ENCODE measurements around the gene FHIT.

FHIT gene

GRCh38 chr3:60190073-60190472, 1061.2 kb downstream of the FHIT start:
- TF ChIP-seq CTCF (IDR thresholded peaks at IDR 0.05; ENCODE audit: low read depth, low read length, missing control alignments), result no peak
- in situ Hi-C loops (cut with HindIII; ENCODE audit: low pct_ligation_motif_present, low sequenced_read_pairs), result no loop called here
- Histone ChIP-seq H3K27me3 (replicated peaks) (no peaks in the 10 kb centered on the region), H3K4me3 (ENCODE audit: low read depth, low read length) (no peak overlapping the region), H3K27ac (no peak overlapping the region), H3K36me3 (replicated peaks) (no peaks in the 10 kb centered on the region)
- no peak for DNase-seq

DNA sequence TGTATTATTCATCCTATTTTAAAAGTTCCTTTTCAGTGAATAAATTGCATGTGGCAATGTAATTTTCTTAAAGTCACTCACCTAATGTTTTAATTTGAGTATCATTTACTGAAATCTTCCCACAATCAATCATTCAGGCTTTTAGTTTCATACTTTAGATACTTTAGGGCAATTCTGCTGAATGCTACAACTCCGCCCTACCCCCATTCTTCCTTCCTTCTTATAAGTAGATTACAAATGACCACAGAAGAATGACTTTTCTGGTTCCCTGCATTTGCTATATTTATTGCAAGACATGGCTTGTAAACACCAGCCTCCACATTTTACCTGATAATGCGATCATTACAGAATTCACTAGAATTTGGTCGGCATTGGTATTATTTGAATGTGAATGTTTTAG, 1061.9 kb downstream of the FHIT start:
- no peak for TF ChIP-seq CTCF (IDR thresholded peaks at IDR 0.05; ENCODE audit: low read depth, low read length, missing control alignments)
- no peak for DNase-seq
- H3K4me3 ChIP-seq (ENCODE audit: low read depth, low read length), result no peak overlapping the region
- H3K27ac ChIP-seq, result no peak overlapping the region
- H3K36me3 ChIP-seq (replicated peaks), result no peaks in the 10 kb centered on the region
- H3K27me3 ChIP-seq (replicated peaks), result no peaks in the 10 kb centered on the region
- in situ Hi-C loops (cut with HindIII; ENCODE audit: low pct_ligation_motif_present, low sequenced_read_pairs), result no loop called here

DNA sequence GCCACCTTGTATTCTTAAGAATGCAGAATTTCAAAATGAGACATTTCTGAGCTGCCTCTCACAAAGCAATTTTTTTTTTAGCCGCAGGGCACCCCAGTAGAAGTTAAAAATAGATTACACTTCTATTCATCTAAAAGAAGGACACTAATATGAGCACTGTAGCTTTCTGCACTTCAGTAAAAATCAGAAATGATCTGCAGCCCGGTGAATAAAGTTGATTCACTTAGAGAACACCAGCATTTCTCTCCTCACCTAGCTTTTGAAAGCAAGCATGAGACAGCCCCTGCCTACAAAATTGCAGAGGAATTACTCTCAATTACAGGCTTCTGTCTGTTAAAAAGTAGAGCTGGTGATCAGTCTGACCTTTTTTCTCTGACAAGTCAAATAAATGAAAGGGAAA, 1062.4 kb downstream of the FHIT start:
- H3K4me3 ChIP-seq (ENCODE audit: low read depth, low read length), result no peak overlapping the region
- no peak for DNase-seq
- no peak for TF ChIP-seq CTCF (IDR thresholded peaks at IDR 0.05; ENCODE audit: low read depth, low read length, missing control alignments)
- H3K27me3 ChIP-seq (replicated peaks), result no peaks in the 10 kb centered on the region
- in situ Hi-C loops (cut with HindIII; ENCODE audit: low pct_ligation_motif_present, low sequenced_read_pairs), result no loop called here
- H3K36me3 ChIP-seq (replicated peaks), result no peaks in the 10 kb centered on the region
- no peak overlapping the region for H3K27ac ChIP-seq

DNA sequence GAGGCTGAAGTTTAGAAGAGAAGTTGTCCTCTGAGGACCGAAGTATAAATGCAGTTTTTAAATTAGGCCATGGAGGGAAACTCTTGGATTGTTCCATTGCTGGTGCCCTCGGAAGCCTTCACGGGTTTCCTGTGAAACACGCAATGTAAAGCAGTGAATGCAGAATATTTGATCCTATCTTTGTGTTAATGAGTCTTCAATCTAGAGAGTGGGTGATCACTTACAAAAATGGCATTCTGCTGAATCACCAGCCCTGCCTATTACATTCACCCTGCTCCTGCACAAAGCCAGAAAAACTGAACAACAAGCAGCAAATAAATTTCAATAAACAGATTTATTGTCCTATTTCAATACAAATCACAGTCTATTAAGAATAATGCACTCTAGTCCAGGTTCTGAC, 1063.9 kb downstream of the FHIT start:
- TF ChIP-seq CTCF (IDR thresholded peaks at IDR 0.05; ENCODE audit: low read depth, low read length, missing control alignments), result no peak
- H3K36me3 ChIP-seq (replicated peaks), result no peaks in the 10 kb centered on the region
- H3K27me3 ChIP-seq (replicated peaks), result no peaks in the 10 kb centered on the region
- H3K27ac ChIP-seq, result no peak overlapping the region
- no peak for DNase-seq
- in situ Hi-C loops (cut with HindIII; ENCODE audit: low pct_ligation_motif_present, low sequenced_read_pairs), result no loop called here
- H3K4me3 ChIP-seq (ENCODE audit: low read depth, low read length), result no peak overlapping the region

GRCh38 chr3:60186359-60186758, 1064.9 kb downstream of the FHIT start:
- in situ Hi-C loops (cut with HindIII; ENCODE audit: low pct_ligation_motif_present, low sequenced_read_pairs), result no loop called here
- TF ChIP-seq CTCF (IDR thresholded peaks at IDR 0.05; ENCODE audit: low read depth, low read length, missing control alignments), result no peak
- Histone ChIP-seq H3K4me3 (ENCODE audit: low read depth, low read length) (no peak overlapping the region), H3K27me3 (replicated peaks) (no peaks in the 10 kb centered on the region), H3K36me3 (replicated peaks) (no peaks in the 10 kb centered on the region), H3K27ac (no peak overlapping the region)
- DNase-seq, result no peak

DNA sequence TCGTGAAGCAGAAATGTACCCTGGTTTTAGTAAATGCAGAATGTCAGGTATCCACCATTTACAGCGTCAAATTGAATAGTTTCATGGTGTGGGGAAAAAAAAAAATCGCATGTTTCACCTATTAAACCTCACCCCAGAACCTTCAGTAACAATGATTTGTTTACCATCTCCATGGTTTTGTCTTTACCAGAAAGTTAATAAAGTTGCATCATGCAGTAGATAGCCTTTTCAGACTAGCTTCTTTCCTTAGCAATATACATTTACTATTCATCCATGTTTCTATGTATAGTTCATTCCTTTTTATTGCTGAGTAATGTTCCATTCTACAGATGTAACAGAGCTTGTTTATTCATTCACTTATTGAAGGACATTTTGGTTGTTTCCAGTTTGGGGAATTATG, 1066.1 kb downstream of the FHIT start:
- DNase-seq, result no peak
- in situ Hi-C loops (cut with HindIII; ENCODE audit: low pct_ligation_motif_present, low sequenced_read_pairs), result no loop called here
- H3K27me3 ChIP-seq (replicated peaks), result no peaks in the 10 kb centered on the region
- no peak for TF ChIP-seq CTCF (IDR thresholded peaks at IDR 0.05; ENCODE audit: low read depth, low read length, missing control alignments)
- no peaks in the 10 kb centered on the region for H3K36me3 ChIP-seq (replicated peaks)
- no peak overlapping the region for H3K4me3 ChIP-seq (ENCODE audit: low read depth, low read length)
- H3K27ac ChIP-seq, result no peak overlapping the region
